Body of pancreas (tissue), 4 donors: ENCODE data around the gene VTN. TPM values are rescaled to one million over a fixed set of nuclear protein-coding genes. Genes with fewer than 3 reads are reported as not detected.

ENCODE experiments used
- ATAC-seq: fragments of 150-250 bp; one replicate; pipeline ENCODE4 v1.9.1; 2016
- DNase-seq, 4 donors: peaks; one replicate each; pipeline ENCODE4 v3.0.0-alpha.2; 2019
- H3K27ac ChIP-seq, 4 donors: fragments of 200-600 bp; sonication (generic); 1 replicate in 3 of 4; 2 replicates in 1 of 4; pipeline versions ENCODE4 v1.5.1 to v1.6.1; 2016 to 2019; ENCODE audit warnings: mild to moderate bottlenecking in 1 of 4, mixed read lengths in 1 of 4, moderate library complexity in 1 of 4
- H3K27me3 ChIP-seq, 2 donors: fragments of 200-600 bp; sonication (generic); one replicate each; pipeline ENCODE4 v1.6.0; 2016; ENCODE audit warnings: mild to moderate bottlenecking in 1 of 2
- H3K36me3 ChIP-seq, 2 donors: fragments of 200-600 bp; sonication (generic); replicated peaks in 1 of 2; 2 replicates each; pipeline ENCODE4 v1.5.1; 2016; ENCODE audit warnings: low read depth in 2 of 2; ENCODE audit not compliant: insufficient read depth in 1 of 2
- H3K4me1 ChIP-seq: fragments of 200-600 bp; sonication (generic); one replicate; pipeline ENCODE4 v1.6.0; 2016
- H3K4me3 ChIP-seq, 2 donors: fragments of 200-600 bp; sonication (generic); 1 replicate in 1 of 2; 2 replicates in 1 of 2; pipeline ENCODE4 v1.5.1; 2016 to 2019
- H3K9me3 ChIP-seq, 3 donors: fragments of 200-600 bp; sonication (generic); 1 replicate in 2 of 3; 2 replicates in 1 of 3; pipeline ENCODE4 v1.5.1; 2016
- POLR2A ChIP-seq, 3 donors: fragments of 450-650 bp; IDR thresholded peaks; one replicate each; pipeline ENCODE4 v1.6.1; 2016; ENCODE audit warnings: antibody characterized with exemption in 3 of 3, mild to moderate bottlenecking in 2 of 3
- WGBS, 2 donors: methylation state at CpG; one replicate each; pipeline ENCODE4 v1.1.5; 2017; 5-methylcytosine and 5-hydroxymethylcytosine counted together
- intact Hi-C: fragments of 100-400 bp; cut with DNase I; formaldehyde crosslinking; loops from one replicate; pipeline ENCODE4 v1.15.1; 2023
- total RNA-seq, 2 donors: library from RNA; depleted of rRNA; stranded (reverse); fragments of >200 nt; gene quantifications; one replicate each; pipeline ENCODE4 v1.1.0, GENCODE V29; 2016
- TF ChIP-seq, protein P1 (sequence below), 7 experiments: fragments of 450-650 bp in 4 of 7; fragments of 200-600 bp in 3 of 7; sonication (generic) in 3 of 7; IDR thresholded peaks; one replicate each; pipeline ENCODE4 v1.5.1; 2016 to 2019; ENCODE audit warnings: antibody characterized with exemption in 7 of 7

VTN gene
- total RNA-seq, 2 donors from 2014 or later: 4.2 to 6.6 TPM

DNA sequence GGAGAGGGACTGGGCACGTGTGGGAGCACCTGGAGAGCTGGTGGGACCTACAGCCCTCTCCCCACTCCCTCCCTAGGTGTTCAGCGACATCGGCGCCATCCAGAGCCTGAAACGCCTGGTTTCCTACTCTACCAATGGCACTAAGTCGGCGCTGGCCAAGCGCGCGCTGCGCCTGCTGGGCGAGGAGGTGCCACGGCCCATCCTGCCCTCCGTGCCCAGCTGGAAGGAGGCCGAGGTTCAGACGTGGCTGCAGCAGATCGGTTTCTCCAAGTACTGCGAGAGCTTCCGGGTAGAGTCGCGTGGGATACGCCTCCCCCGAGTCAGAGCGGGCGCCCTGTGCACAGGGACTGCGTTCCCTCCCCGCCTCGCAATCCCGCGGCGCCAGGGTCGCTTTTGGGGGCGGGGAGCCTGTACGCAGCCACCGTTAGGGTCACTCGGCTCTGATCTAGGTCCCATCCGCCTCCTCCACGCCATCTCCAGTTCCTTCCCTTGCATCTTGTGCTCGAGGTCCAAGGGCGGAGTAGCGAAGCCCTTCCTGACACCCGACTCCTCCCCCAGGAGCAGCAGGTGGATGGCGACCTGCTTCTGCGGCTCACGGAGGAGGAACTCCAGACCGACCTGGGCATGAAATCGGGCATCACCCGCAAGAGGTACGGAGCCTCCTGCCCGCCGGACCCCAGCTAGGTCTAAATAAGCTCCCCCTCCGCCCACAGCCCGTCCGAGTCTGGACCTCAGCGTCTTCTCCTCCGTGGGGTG lies 14.4 kb upstream of the VTN start:
- ATAC-seq (peak; percentile 96), DNase-seq (peak; percentile 90 to 93 (median 93))
- Histone ChIP-seq H3K4me1 (peaks cover 34% of the 10 kb centered on the region), H3K27ac (peak overlapping the region; percentile 66 to 85 (median 79)), H3K27me3 (no peaks in the 10 kb centered on the region), H3K36me3 (peaks cover 0 to 12% of the 10 kb centered on the region in 2 donors), H3K9me3 (no peaks in the 10 kb centered on the region), H3K4me3 (peak overlapping the region; percentile 50 to 51)
- TF ChIP-seq, protein P1, sequence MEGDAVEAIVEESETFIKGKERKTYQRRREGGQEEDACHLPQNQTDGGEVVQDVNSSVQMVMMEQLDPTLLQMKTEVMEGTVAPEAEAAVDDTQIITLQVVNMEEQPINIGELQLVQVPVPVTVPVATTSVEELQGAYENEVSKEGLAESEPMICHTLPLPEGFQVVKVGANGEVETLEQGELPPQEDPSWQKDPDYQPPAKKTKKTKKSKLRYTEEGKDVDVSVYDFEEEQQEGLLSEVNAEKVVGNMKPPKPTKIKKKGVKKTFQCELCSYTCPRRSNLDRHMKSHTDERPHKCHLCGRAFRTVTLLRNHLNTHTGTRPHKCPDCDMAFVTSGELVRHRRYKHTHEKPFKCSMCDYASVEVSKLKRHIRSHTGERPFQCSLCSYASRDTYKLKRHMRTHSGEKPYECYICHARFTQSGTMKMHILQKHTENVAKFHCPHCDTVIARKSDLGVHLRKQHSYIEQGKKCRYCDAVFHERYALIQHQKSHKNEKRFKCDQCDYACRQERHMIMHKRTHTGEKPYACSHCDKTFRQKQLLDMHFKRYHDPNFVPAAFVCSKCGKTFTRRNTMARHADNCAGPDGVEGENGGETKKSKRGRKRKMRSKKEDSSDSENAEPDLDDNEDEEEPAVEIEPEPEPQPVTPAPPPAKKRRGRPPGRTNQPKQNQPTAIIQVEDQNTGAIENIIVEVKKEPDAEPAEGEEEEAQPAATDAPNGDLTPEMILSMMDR (IDR thresholded peaks at IDR 0.05): peak in 2 of 7 experiments; percentile 5 to 14
- TF ChIP-seq POLR2A (IDR thresholded peaks at IDR 0.05): peak; percentile 69 to 88 (median 85)
- WGBS, 2 donors: 2 to 22% methylated on average over 12 to 56 of the region's 56 CpGs
- intact Hi-C loops: no loop called here

DNA sequence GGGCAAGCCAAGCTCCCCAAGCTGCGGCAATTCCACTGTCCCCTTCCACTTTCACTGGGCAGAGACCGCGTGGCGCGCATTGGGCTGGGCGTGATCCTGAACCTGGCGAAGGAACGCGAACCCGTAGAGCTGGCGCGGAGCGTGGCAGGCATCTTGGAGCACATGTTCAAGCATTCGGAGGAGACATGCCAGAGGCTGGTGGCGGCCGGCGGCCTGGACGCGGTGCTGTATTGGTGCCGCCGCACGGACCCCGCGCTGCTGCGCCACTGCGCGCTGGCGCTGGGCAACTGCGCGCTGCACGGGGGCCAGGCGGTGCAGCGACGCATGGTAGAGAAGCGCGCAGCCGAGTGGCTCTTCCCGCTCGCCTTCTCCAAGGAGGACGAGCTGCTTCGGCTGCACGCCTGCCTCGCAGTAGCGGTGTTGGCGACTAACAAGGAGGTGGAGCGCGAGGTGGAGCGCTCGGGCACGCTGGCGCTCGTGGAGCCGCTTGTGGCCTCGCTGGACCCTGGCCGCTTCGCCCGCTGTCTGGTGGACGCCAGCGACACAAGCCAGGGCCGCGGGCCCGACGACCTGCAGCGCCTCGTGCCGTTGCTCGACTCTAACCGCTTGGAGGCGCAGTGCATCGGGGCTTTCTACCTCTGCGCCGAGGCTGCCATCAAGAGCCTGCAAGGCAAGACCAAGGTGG lies 11.2 kb upstream of the VTN start:
- no peak for ATAC-seq
- DNase-seq: no peak
- Histone ChIP-seq H3K36me3 (no peaks in the 10 kb centered on the region), H3K27me3 (no peaks in the 10 kb centered on the region), H3K9me3 (no peaks in the 10 kb centered on the region), H3K27ac (no peak overlapping the region), H3K4me3 (no peak overlapping the region), H3K4me1 (peaks cover 29% of the 10 kb centered on the region)
- TF ChIP-seq, protein P1 (IDR thresholded peaks at IDR 0.05): no peak
- TF ChIP-seq POLR2A (IDR thresholded peaks at IDR 0.05): no peak
- intact Hi-C loops: no loop called here
- WGBS, 2 donors: 36 to 49% methylated on average over 35 to 41 of the region's 72 CpGs

DNA sequence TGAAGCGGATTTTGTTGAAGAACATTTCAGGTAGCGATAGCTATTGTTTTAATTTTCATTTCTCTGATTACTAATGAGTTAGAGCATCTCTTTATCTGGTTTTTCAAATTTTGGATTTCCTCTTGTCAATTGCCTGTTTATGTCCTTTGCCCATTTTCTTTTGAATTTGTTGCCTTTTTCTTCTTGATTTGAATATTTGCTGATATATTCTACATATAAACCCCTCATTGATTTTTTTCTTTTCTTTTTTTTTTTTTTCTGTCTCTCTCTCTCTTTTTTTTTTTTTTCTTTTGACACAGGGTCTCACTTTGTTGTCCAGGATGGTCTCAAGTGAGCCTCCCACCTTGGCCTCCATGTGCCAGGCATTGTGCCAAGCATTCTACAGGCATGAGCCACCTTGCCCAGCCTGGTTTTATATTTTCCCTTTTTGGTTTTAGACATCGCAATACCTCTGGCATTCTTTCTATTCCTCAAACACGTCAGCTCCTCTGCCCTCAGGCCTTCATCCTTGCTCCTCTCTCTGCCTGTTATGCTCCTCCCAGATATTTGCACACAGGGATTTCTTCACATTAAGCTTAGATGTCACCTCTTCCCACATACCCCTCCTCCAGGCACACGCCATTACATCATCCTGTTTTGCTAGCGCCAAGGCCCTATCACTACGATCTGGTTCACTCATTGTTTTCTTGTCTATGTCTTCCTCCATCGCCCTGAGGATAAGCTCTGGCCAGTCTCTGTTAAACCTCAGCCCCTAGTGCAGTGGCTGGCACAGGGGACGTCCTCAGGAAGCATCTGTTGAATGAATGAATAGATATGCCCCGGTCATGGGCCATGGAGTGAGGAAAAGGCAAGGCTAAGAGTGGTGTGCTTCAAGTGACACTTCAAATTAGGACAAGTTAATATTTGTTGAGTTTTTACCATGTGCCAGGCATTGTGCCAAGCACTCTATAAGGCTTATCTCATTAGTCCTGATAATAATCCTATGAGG lies 10.0 kb upstream of the VTN start:
- 69 to 70% methylated on average over 10 of the region's 10 CpGs for WGBS, 2 donors
- ATAC-seq: no peak
- peaks cover 23% of the 10 kb centered on the region for H3K4me1 ChIP-seq
- no peak overlapping the region for H3K27ac ChIP-seq
- H3K4me3 ChIP-seq: no peak overlapping the region
- intact Hi-C loops: no loop called here
- no peaks in the 10 kb centered on the region for H3K9me3 ChIP-seq
- no peak for DNase-seq
- H3K36me3 ChIP-seq: no peaks in the 10 kb centered on the region
- TF ChIP-seq, protein P1 (IDR thresholded peaks at IDR 0.05): no peak
- no peak for TF ChIP-seq POLR2A (IDR thresholded peaks at IDR 0.05)
- no peaks in the 10 kb centered on the region for H3K27me3 ChIP-seq

DNA sequence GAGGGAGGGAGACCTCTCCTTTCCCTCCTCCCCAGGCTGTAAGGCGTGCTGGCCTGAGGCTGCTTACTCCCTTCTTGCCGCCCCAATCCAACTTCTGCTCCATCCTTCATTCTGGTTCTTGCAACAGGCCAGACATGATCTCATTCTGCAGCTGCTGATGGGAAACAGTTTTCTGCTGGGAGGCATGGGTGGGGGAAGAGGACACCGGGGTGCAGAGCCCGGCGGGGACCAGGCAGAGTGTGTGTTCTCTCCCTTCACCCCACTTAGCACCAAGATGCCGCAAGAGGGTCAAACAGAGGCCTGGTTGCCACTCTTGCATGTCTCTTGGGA lies 2.8 kb upstream of the VTN start:
- ATAC-seq (no peak), DNase-seq (no peak)
- Histone ChIP-seq H3K36me3 (no peaks in the 10 kb centered on the region), H3K27me3 (no peaks in the 10 kb centered on the region), H3K4me3 (no peak overlapping the region), H3K9me3 (no peaks in the 10 kb centered on the region), H3K27ac (no peak overlapping the region), H3K4me1 (peaks cover 40% of the 10 kb centered on the region)
- intact Hi-C loops: no loop called here
- TF ChIP-seq, protein P1 (IDR thresholded peaks at IDR 0.05): no peak
- TF ChIP-seq POLR2A (IDR thresholded peaks at IDR 0.05): no peak
- 79 to 91% methylated on average over 6 of the region's 6 CpGs for WGBS, 2 donors
